Fibroblast of lung (primary cell): ENCODE data around the gene ARHGAP28. TPM values are rescaled to one million over a fixed set of nuclear protein-coding genes. Genes with fewer than 3 reads are reported as not detected.

Experiments
- DNase-seq, 2 donors: peaks; one replicate each; pipeline versions ENCODE4 v3.0.0 to v3.0.0-alpha.2; 2010; ENCODE audit warnings: low read depth in 2 of 2
- H2AFZ ChIP-seq: 2 replicates; pipeline ENCODE4 v1.5.1; 2012; ENCODE audit warnings: low read length, control low read depth, inconsistent platforms
- H3K27ac ChIP-seq: 2 replicates; pipeline ENCODE4 v1.5.1; 2011; ENCODE audit warnings: low read length, control low read depth; ENCODE audit not compliant: insufficient read depth
- H3K27me3 ChIP-seq: 2 replicates; pipeline ENCODE4 v1.5.1; 2011; ENCODE audit warnings: mild to moderate bottlenecking, low read length; ENCODE audit not compliant: control insufficient read depth, insufficient read depth
- H3K36me3 ChIP-seq: 2 replicates; pipeline ENCODE4 v1.5.1; 2011; ENCODE audit warnings: low read length; ENCODE audit not compliant: control insufficient read depth, insufficient read depth
- H3K4me1 ChIP-seq: 2 replicates; pipeline ENCODE4 v1.5.1; 2011; ENCODE audit warnings: low read length; ENCODE audit not compliant: control insufficient read depth, insufficient read depth; ENCODE audit errors: extremely low read depth
- H3K4me2 ChIP-seq: 2 replicates; pipeline ENCODE4 v1.5.1; 2011; ENCODE audit warnings: low read length, control low read depth; ENCODE audit not compliant: insufficient read depth; ENCODE audit errors: extremely low read depth
- H3K4me3 ChIP-seq, 4 experiments: fragments of 200-600 bp in 1 of 4; sonication (generic) in 1 of 4; replicated peaks in 1 of 4; 2 replicates each; pipeline ENCODE4 v1.5.1; 2011 to 2016; ENCODE audit warnings: low read length in 4 of 4, low read depth in 3 of 4, mild to moderate bottlenecking in 3 of 4, control low read depth in 2 of 4, inconsistent platforms in 1 of 4, mixed read lengths in 1 of 4; ENCODE audit not compliant: insufficient read depth in 1 of 4; ENCODE audit errors: control extremely low read depth in 1 of 4
- H3K79me2 ChIP-seq: 2 replicates; pipeline ENCODE4 v1.5.1; 2012; ENCODE audit warnings: mild to moderate bottlenecking, low read length, inconsistent platforms; ENCODE audit not compliant: control insufficient read depth, insufficient read depth
- H3K9ac ChIP-seq: 2 replicates; pipeline ENCODE4 v1.5.1; 2011; ENCODE audit warnings: mild to moderate bottlenecking, low read length, control low read depth; ENCODE audit not compliant: insufficient read depth
- H3K9me3 ChIP-seq: 2 replicates; pipeline ENCODE4 v1.5.1; 2012; ENCODE audit warnings: low read depth, low read length; ENCODE audit not compliant: control insufficient read depth, insufficient read depth
- H4K20me1 ChIP-seq: 2 replicates; pipeline ENCODE4 v1.5.1; 2011; ENCODE audit warnings: low read length; ENCODE audit not compliant: control insufficient read depth, insufficient read depth; ENCODE audit errors: extremely low read depth
- EZH2 ChIP-seq: IDR thresholded peaks from 2 replicates; pipeline ENCODE4 v1.5.1; 2012; ENCODE audit warnings: low read length, control low read depth, mild to moderate bottlenecking; ENCODE audit errors: missing control alignments
- polyA plus RNA-seq, 2 donors: library from polyadenylated mRNA; depleted of rRNA in 1 of 2; stranded (reverse) in 1 of 2; unstranded in 1 of 2; fragments of >200 nt; gene quantifications; 2 replicates each; pipeline ENCODE4 v1.2.1, GENCODE V29; 2011 to 2012; ENCODE audit warnings: missing spikeins in 1 of 2
- total RNA-seq: library from RNA; depleted of rRNA; stranded (reverse); fragments of >200 nt; gene quantifications from 2 replicates; pipeline ENCODE4 v1.2.1, GENCODE V29; 2014
- TF ChIP-seq, protein P1 (sequence below), 2 donors: IDR thresholded peaks in 1 of 2; conservative IDR thresholded peaks in 1 of 2; 1 replicate in 1 of 2; 2 replicates in 1 of 2; pipeline ENCODE4 v1.5.1; 2011 to 2012; ENCODE audit warnings: low read length in 2 of 2, control low read depth in 1 of 2, inconsistent platforms in 1 of 2, low read depth in 1 of 2, mild to moderate bottlenecking in 1 of 2

Gene ARHGAP28
- total and polyA plus RNA-seq, 2 donors (not counting 1 experiment from before 2014, with no cell fraction given), result 3.3 to 35.0 TPM

DNA sequence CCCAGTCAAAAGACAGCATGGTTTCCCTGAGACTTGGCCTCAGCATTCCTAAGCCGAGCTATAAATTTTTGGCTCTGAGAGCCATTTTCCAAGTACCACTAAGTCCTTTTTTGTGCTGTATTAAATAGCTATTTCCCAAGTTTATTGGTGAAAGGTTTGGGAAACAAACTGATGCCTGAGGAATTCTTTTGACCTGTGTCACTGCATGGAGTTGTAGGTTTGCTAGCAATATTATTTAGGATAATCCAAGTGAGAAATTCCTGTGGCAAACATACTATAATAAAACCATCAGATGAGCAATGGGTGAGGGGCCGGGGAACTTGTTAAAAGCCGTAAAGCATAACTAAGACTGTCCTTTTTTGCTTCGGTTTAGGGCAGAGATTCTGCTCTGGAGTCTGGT lies 28.4 kb downstream of the ARHGAP28 start:
- Histone ChIP-seq H3K27ac (no peak overlapping the region), H3K4me2 (no peak overlapping the region), H3K9me3 (no peaks in the 10 kb centered on the region), H4K20me1 (no peaks in the 10 kb centered on the region), H3K36me3 (no peaks in the 10 kb centered on the region), H3K27me3 (no peaks in the 10 kb centered on the region), H3K4me1 (no peaks in the 10 kb centered on the region), H3K4me3 (no peak overlapping the region), H2AFZ (no peak overlapping the region), H3K79me2 (no peaks in the 10 kb centered on the region), H3K9ac (no peak overlapping the region)
- TF ChIP-seq, protein P1, sequence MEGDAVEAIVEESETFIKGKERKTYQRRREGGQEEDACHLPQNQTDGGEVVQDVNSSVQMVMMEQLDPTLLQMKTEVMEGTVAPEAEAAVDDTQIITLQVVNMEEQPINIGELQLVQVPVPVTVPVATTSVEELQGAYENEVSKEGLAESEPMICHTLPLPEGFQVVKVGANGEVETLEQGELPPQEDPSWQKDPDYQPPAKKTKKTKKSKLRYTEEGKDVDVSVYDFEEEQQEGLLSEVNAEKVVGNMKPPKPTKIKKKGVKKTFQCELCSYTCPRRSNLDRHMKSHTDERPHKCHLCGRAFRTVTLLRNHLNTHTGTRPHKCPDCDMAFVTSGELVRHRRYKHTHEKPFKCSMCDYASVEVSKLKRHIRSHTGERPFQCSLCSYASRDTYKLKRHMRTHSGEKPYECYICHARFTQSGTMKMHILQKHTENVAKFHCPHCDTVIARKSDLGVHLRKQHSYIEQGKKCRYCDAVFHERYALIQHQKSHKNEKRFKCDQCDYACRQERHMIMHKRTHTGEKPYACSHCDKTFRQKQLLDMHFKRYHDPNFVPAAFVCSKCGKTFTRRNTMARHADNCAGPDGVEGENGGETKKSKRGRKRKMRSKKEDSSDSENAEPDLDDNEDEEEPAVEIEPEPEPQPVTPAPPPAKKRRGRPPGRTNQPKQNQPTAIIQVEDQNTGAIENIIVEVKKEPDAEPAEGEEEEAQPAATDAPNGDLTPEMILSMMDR (conservative IDR thresholded peaks at IDR 0.05 in 1 of 2, IDR thresholded peaks at IDR 0.05 in 1 of 2; ENCODE audit: low read depth in 1 of 2, low read length in 2 of 2), result no peak
- no peak for TF ChIP-seq EZH2
- peak in 1 of 2 donors; percentile 67 for DNase-seq

DNA sequence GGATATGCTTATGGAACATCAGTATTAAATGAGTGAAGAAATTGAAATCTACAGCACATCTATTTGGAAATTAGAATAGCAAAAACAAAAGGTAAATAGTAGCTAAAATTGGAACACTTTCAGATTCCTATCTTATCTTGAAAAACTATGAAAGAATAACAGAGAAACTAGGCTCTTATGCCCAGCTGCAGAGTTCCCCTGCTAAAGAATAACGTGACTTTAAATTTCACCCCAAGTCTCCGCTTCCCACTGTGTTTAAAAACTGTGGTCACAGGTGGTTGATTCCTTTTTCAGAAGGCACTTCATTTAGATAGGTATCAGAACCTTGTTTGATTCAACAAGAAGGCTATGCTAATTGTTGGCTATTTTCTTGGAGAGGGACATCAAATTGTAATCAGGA lies 30.1 kb downstream of the ARHGAP28 start:
- Histone ChIP-seq H3K9ac (no peak overlapping the region), H3K36me3 (no peaks in the 10 kb centered on the region), H3K27me3 (no peaks in the 10 kb centered on the region), H3K4me1 (no peaks in the 10 kb centered on the region), H2AFZ (no peak overlapping the region), H3K9me3 (no peaks in the 10 kb centered on the region), H3K27ac (no peak overlapping the region), H4K20me1 (no peaks in the 10 kb centered on the region), H3K4me2 (no peak overlapping the region), H3K4me3 (no peak overlapping the region), H3K79me2 (no peaks in the 10 kb centered on the region)
- TF ChIP-seq, protein P1 (conservative IDR thresholded peaks at IDR 0.05 in 1 of 2, IDR thresholded peaks at IDR 0.05 in 1 of 2; ENCODE audit: low read depth in 1 of 2, low read length in 2 of 2), result no peak
- DNase-seq, result no peak

DNA sequence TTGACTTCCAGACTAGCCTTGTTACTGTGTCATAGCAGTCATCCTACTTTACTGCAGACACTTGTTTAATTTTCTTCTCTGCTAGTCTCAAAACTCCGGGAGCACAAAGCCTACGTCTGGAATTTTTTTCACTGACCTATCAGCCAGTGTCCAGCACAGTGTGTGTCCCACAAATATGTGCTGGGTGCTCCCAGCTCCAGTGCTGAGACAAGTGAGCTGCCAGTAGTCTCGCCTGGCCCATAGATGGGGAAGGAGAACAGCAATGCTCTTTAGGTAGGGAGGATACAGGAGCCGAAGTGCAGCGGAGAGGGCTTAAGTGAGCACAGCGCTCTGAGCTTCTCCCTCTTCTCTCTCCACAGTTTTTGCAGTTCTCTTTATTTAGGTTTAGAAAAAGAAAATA lies 34.0 kb downstream of the ARHGAP28 start:
- no peak for TF ChIP-seq EZH2
- TF ChIP-seq, protein P1 (conservative IDR thresholded peaks at IDR 0.05 in 1 of 2, IDR thresholded peaks at IDR 0.05 in 1 of 2; ENCODE audit: low read depth in 1 of 2, low read length in 2 of 2), result no peak
- no peaks in the 10 kb centered on the region for H4K20me1 ChIP-seq
- H3K27me3 ChIP-seq, result no peaks in the 10 kb centered on the region
- H3K4me2 ChIP-seq, result no peak overlapping the region
- no peak overlapping the region for H3K27ac ChIP-seq
- no peaks in the 10 kb centered on the region for H3K9me3 ChIP-seq
- H3K4me1 ChIP-seq, result no peaks in the 10 kb centered on the region
- DNase-seq, result no peak
- no peak overlapping the region for H3K9ac ChIP-seq
- no peaks in the 10 kb centered on the region for H3K36me3 ChIP-seq
- H2AFZ ChIP-seq, result no peak overlapping the region
- H3K79me2 ChIP-seq, result no peaks in the 10 kb centered on the region
- no peak overlapping the region for H3K4me3 ChIP-seq
